A673 (cell line): Measurements from ENCODE around the gene ACOXL.

Source experiments
- EZH2 ChIP-seq: fragments of 200-600 bp; sonication (generic); IDR thresholded peaks from 2 replicates; pipeline ENCODE4 v1.6.1; 2017; ENCODE audit warnings: borderline replicate concordance, low read depth, mild to moderate bottlenecking, mixed read lengths, antibody characterized with exemption, low read length; ENCODE audit not compliant: poor library complexity, severe bottlenecking
- TF ChIP-seq, protein P1 (sequence below): fragments of 300-800, 200-600 bp; sonication (generic); conservative IDR thresholded peaks from 2 replicates; pipeline ENCODE4 v1.5.1; 2017; ENCODE audit warnings: low read depth, mild to moderate bottlenecking, antibody characterized with exemption, low read length, moderate library complexity, mixed read lengths

DNA sequence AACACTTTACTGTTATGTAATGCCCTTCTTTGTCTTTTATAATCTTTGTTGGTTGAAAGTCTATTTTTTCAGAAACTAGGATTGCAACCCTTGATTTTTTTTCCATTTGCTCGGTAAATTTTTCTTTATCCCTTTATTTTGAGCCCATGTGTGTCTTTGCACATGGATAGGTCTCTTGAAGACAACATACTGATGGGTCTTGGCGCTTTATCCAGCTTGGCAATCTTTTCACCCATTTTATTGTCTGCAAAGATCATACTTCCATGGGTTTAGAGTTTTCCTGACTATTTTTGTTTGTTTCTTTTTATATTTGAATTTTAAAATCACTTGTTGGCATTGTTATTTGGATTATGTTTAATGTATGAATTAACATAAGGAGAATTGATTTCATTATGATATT is 27.0 kb downstream of the ACOXL start:
- TF ChIP-seq, protein P1, sequence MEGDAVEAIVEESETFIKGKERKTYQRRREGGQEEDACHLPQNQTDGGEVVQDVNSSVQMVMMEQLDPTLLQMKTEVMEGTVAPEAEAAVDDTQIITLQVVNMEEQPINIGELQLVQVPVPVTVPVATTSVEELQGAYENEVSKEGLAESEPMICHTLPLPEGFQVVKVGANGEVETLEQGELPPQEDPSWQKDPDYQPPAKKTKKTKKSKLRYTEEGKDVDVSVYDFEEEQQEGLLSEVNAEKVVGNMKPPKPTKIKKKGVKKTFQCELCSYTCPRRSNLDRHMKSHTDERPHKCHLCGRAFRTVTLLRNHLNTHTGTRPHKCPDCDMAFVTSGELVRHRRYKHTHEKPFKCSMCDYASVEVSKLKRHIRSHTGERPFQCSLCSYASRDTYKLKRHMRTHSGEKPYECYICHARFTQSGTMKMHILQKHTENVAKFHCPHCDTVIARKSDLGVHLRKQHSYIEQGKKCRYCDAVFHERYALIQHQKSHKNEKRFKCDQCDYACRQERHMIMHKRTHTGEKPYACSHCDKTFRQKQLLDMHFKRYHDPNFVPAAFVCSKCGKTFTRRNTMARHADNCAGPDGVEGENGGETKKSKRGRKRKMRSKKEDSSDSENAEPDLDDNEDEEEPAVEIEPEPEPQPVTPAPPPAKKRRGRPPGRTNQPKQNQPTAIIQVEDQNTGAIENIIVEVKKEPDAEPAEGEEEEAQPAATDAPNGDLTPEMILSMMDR: no peak
- TF ChIP-seq EZH2: no peak
